OCI-LY7 (cell line): Measurements from ENCODE around the gene STXBP5.

Source experiments
- EZH2phosphoT487 ChIP-seq: fragments of 200-600 bp; sonication (generic); IDR thresholded peaks from 2 replicates; pipeline ENCODE4 v1.6.1; 2018; ENCODE audit warnings: low read depth, borderline replicate concordance, mild to moderate bottlenecking, mixed run types, antibody characterized with exemption, low read length, moderate library complexity, mixed read lengths
- TF ChIP-seq, protein P1 (sequence below): fragments of 200-600 bp; sonication (generic); conservative IDR thresholded peaks from 2 replicates; pipeline ENCODE4 v1.5.1; 2014; ENCODE audit warnings: mild to moderate bottlenecking, antibody characterized with exemption, low read length, moderate library complexity, mixed read lengths

DNA sequence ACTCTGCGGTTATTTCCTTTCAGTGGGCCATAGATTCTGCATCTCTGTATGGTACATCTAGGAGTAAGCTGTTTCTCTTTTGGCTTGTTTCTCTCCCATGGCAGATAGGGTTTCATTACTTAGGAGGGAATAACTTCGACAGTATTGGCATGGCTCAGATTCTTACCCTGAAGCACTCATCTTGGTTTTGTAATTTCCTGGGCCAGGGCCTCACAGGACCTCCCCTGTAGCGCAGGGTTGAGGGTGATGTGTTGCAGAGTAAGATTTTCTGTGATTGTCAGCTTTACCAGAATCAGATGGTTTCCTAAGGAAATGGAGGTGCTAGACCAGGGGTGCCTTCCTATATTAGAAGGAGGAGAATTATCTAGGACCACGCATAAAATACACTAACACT is 78.3 kb downstream of the STXBP5 start:
- TF ChIP-seq, protein P1, sequence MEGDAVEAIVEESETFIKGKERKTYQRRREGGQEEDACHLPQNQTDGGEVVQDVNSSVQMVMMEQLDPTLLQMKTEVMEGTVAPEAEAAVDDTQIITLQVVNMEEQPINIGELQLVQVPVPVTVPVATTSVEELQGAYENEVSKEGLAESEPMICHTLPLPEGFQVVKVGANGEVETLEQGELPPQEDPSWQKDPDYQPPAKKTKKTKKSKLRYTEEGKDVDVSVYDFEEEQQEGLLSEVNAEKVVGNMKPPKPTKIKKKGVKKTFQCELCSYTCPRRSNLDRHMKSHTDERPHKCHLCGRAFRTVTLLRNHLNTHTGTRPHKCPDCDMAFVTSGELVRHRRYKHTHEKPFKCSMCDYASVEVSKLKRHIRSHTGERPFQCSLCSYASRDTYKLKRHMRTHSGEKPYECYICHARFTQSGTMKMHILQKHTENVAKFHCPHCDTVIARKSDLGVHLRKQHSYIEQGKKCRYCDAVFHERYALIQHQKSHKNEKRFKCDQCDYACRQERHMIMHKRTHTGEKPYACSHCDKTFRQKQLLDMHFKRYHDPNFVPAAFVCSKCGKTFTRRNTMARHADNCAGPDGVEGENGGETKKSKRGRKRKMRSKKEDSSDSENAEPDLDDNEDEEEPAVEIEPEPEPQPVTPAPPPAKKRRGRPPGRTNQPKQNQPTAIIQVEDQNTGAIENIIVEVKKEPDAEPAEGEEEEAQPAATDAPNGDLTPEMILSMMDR, result no peak
- no peak for TF ChIP-seq EZH2phosphoT487
